ENCODE measurements around the gene CD86. TPM values are rescaled to one million over a fixed set of nuclear protein-coding genes. Genes with fewer than 3 reads are reported as not detected.
A peak's percentile ranks its signal among the peaks of the same experiment; 100 is the strongest.
"Not testable (repeated sequence)": the region's sequence is repeated elsewhere in the genome, so short reads cannot be mapped to it uniquely, and the experiment has no call there.

Gene CD86
- total RNA-seq, 2 experiments from 2014 or later = 1.4 to 1.7 TPM

GRCh38 chr3:122111974-122112373 lies 56.8 kb downstream of the CD86 start:
- intact Hi-C loops (cut with micrococcal nuclease) = no loop called here
- CTCF ChIA-PET = interaction anchor here (1.2 to 1.9 kb wide), 2 partner anchors 11 to 14 kb away, joined by 4 to 6 read pairs; no protein-coding TSS in a partner anchor
- H3K27me3 Mint-ChIP-seq = peaks cover 23% of the 10 kb centered on the region
- no peak for DNase-seq
- H3K4me3 Mint-ChIP-seq = no peak overlapping the region
- H3K36me3 Mint-ChIP-seq = no peaks in the 10 kb centered on the region
- H3K9me3 Mint-ChIP-seq = no peaks in the 10 kb centered on the region
- POLR2A ChIA-PET = no interaction called here
- H3K27ac Mint-ChIP-seq = no peak overlapping the region
- no peaks in the 10 kb centered on the region for H3K4me1 Mint-ChIP-seq (ENCODE audit: low read depth)

GRCh38 chr3:122112754-122113153 lies 57.6 kb downstream of the CD86 start:
- no peak overlapping the region for H3K4me3 Mint-ChIP-seq
- no peak for DNase-seq
- no peaks in the 10 kb centered on the region for H3K36me3 Mint-ChIP-seq
- H3K27me3 Mint-ChIP-seq = peaks cover 26% of the 10 kb centered on the region
- H3K4me1 Mint-ChIP-seq (ENCODE audit: low read depth) = no peaks in the 10 kb centered on the region
- no peak overlapping the region for H3K27ac Mint-ChIP-seq
- no peaks in the 10 kb centered on the region for H3K9me3 Mint-ChIP-seq
- ChIA-PET CTCF (no interaction called here), POLR2A (no interaction called here)
- intact Hi-C loops (cut with micrococcal nuclease) = no loop called here

GRCh38 chr3:122123850-122124249 lies 68.7 kb downstream of the CD86 start:
- Mint-ChIP-seq H3K27ac (peak overlapping the region; percentile 31), H3K4me1 (ENCODE audit: low read depth) (peaks cover 17% of the 10 kb centered on the region), H3K4me3 (no peak overlapping the region), H3K27me3 (peaks cover 10% of the 10 kb centered on the region), H3K36me3 (peaks cover 4% of the 10 kb centered on the region), H3K9me3 (peaks cover 11% of the 10 kb centered on the region)
- peak; percentile 45 for DNase-seq
- ChIA-PET POLR2A (no interaction called here), CTCF (no interaction called here)
- intact Hi-C loops (cut with micrococcal nuclease) = loop anchor here (1.0 to 2.0 kb wide), 2 partner anchors 19 to 22 kb away; no protein-coding TSS in a partner anchor

GRCh38 chr3:122132949-122133540 lies 77.9 kb downstream of the CD86 start:
- peaks cover 3% of the 10 kb centered on the region for H3K27me3 Mint-ChIP-seq
- peaks cover 2% of the 10 kb centered on the region for H3K4me1 Mint-ChIP-seq (ENCODE audit: low read depth)
- ChIA-PET CTCF (no interaction called here), POLR2A (no interaction called here)
- intact Hi-C loops (cut with micrococcal nuclease) = no loop called here
- no peaks in the 10 kb centered on the region for H3K9me3 Mint-ChIP-seq
- no peak overlapping the region for H3K4me3 Mint-ChIP-seq
- H3K27ac Mint-ChIP-seq = no peak overlapping the region
- DNase-seq = no peak
- H3K36me3 Mint-ChIP-seq = no peaks in the 10 kb centered on the region

- H3K4me3 Mint-ChIP-seq = no peak overlapping the region
- peaks cover 3% of the 10 kb centered on the region for H3K36me3 Mint-ChIP-seq
These were observed 91.3 kb downstream of the CD86 start for GRCh38 chr3:122146466-122146865.

GRCh38 chr3:122148941-122149627 lies 93.9 kb downstream of the CD86 start:
- Mint-ChIP-seq H3K36me3 (no peaks in the 10 kb centered on the region), H3K27ac (peak overlapping the region; percentile 71), H3K27me3 (no peaks in the 10 kb centered on the region), H3K9me3 (peaks cover 14% of the 10 kb centered on the region), H3K4me1 (ENCODE audit: low read depth) (peaks cover 43% of the 10 kb centered on the region), H3K4me3 (no peak overlapping the region)
- intact Hi-C loops (cut with micrococcal nuclease) = loop anchor here (5.0 to 10.0 kb wide), 4 partner anchors 233 to 646 kb away; partner anchors contain the start of genes FAM162A, GOLGB1, HSPBAP1 and MIX23
- ChIA-PET CTCF (interaction anchor here (1.1 to 2.6 kb wide), 3 partner anchors 48 to 150 kb away, joined by 4 to 13 read pairs (median 6); no protein-coding TSS in a partner anchor), POLR2A (interaction anchor here (0.6 to 2.6 kb wide), 5 partner anchors 45 to 150 kb away, joined by 3 to 8 read pairs (median 3); no protein-coding TSS in a partner anchor)
- DNase-seq = peak; percentile 51

More at GRCh38 chr3:122146466-122146865, 91.3 kb downstream of the CD86 start:
- Mint-ChIP-seq H3K4me1 (ENCODE audit: low read depth) (peaks cover 34% of the 10 kb centered on the region), H3K9me3 (peaks cover 6% of the 10 kb centered on the region), H3K27me3 (peaks cover 3% of the 10 kb centered on the region), H3K27ac (peak overlapping the region; percentile 87)
- intact Hi-C loops (cut with micrococcal nuclease) = loop anchor here (1.0 to 10.0 kb wide), 15 partner anchors 22 to 648 kb away; partner anchors contain the start of genes EAF2, FAM162A, GOLGB1 and HSPBAP1
- DNase-seq = peak; percentile 90
- CTCF ChIA-PET = interaction anchor here (0.7 to 2.6 kb wide), 4 partner anchors 42 to 109 kb away, joined by 3 to 6 read pairs (median 6); no protein-coding TSS in a partner anchor
- POLR2A ChIA-PET = interaction anchor here (0.8 to 1.7 kb wide), 6 partner anchors 43 to 153 kb away, joined by 3 to 9 read pairs (median 4); no protein-coding TSS in a partner anchor

- ChIA-PET POLR2A (no interaction called here), CTCF (interaction anchor here (2.1 kb wide), 1 partner anchor 50 kb away, joined by 8 read pairs; no protein-coding TSS in a partner anchor)
- Mint-ChIP-seq H3K27ac (no peak overlapping the region), H3K9me3 (peaks cover 37% of the 10 kb centered on the region), H3K27me3 (no peaks in the 10 kb centered on the region), H3K4me3 (no peak overlapping the region), H3K4me1 (ENCODE audit: low read depth) (peaks cover 38% of the 10 kb centered on the region), H3K36me3 (peaks cover 13% of the 10 kb centered on the region)
- intact Hi-C loops (cut with micrococcal nuclease) = no loop called here
- no peak for DNase-seq
These were observed 96.3 kb downstream of the CD86 start for GRCh38 chr3:122151480-122151879.

GRCh38 chr3:122164983-122165382 lies 109.8 kb downstream of the CD86 start:
- CTCF ChIA-PET; DNase-seq; H3K4me1 Mint-ChIP-seq (ENCODE audit: low read depth); H3K9me3 Mint-ChIP-seq; H3K36me3 Mint-ChIP-seq; H3K27me3 Mint-ChIP-seq; H3K4me3 Mint-ChIP-seq; intact Hi-C loops (cut with micrococcal nuclease); H3K27ac Mint-ChIP-seq; POLR2A ChIA-PET: not testable (repeated sequence)

GRCh38 chr3:122167630-122168029 lies 112.5 kb downstream of the CD86 start:
- no peak overlapping the region for H3K4me3 Mint-ChIP-seq
- ChIA-PET POLR2A (no interaction called here), CTCF (no interaction called here)
- H3K36me3 Mint-ChIP-seq = no peaks in the 10 kb centered on the region
- H3K27me3 Mint-ChIP-seq = peaks cover 11% of the 10 kb centered on the region
- no peaks in the 10 kb centered on the region for H3K9me3 Mint-ChIP-seq
- no peak for DNase-seq
- intact Hi-C loops (cut with micrococcal nuclease) = no loop called here
- no peaks in the 10 kb centered on the region for H3K4me1 Mint-ChIP-seq (ENCODE audit: low read depth)
- no peak overlapping the region for H3K27ac Mint-ChIP-seq

GRCh38 chr3:122168044-122168443 lies 112.9 kb downstream of the CD86 start:
- intact Hi-C loops (cut with micrococcal nuclease) = no loop called here
- Mint-ChIP-seq H3K27me3 (peaks cover 13% of the 10 kb centered on the region), H3K4me1 (ENCODE audit: low read depth) (no peaks in the 10 kb centered on the region), H3K27ac (no peak overlapping the region), H3K4me3 (no peak overlapping the region), H3K36me3 (no peaks in the 10 kb centered on the region), H3K9me3 (no peaks in the 10 kb centered on the region)
- no peak for DNase-seq
- ChIA-PET CTCF (no interaction called here), POLR2A (no interaction called here)

GRCh38 chr3:122169911-122170310 lies 114.7 kb downstream of the CD86 start:
- no peak overlapping the region for H3K4me3 Mint-ChIP-seq
- no peaks in the 10 kb centered on the region for H3K36me3 Mint-ChIP-seq
- H3K4me1 Mint-ChIP-seq (ENCODE audit: low read depth) = no peaks in the 10 kb centered on the region

More at GRCh38 chr3:122169911-122170310, 114.7 kb downstream of the CD86 start:
- no peak for DNase-seq
- intact Hi-C loops (cut with micrococcal nuclease) = no loop called here
- H3K27ac Mint-ChIP-seq = no peak overlapping the region
- ChIA-PET POLR2A (no interaction called here), CTCF (no interaction called here)
- H3K27me3 Mint-ChIP-seq = peaks cover 13% of the 10 kb centered on the region
- H3K9me3 Mint-ChIP-seq = no peaks in the 10 kb centered on the region
